GM18502 (cell line): ENCODE measurements around the gene RAB44.
"Not testable (repeated sequence)": the region's sequence is repeated elsewhere in the genome, so short reads cannot be mapped to it uniquely, and the experiment has no call there.

Experiments
- ATAC-seq: cut with Tn5 transposase; IDR thresholded peaks from one replicate; pipeline ENCODE4 v1.9.1; 2021; ENCODE audit warnings: mild to moderate bottlenecking; ENCODE audit not compliant: unreplicated experiment, poor library complexity

Gene RAB44

DNA sequence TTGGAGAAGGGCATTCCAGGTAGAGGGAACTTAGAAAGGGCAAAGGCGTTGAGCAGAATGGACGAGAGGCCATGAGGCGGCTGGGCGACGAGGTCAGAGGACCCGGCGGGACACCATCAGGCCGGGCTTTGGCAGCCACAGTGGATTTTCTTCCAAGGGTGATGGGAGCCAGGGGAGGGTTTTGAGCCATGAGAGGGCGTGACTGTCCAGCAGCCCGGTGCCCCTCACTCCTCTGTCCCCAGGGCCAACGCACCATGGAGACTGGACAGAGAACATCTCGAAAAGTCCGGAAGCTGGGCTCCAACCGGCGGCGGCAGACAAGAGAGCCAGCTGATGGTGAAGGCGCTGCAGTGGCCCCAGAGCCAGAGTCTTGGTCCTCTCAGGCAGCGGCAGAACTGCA lies 6.4 kb downstream of the RAB44 start:
- ATAC-seq: no peak

- not testable (repeated sequence) for ATAC-seq
Observed at GRCh38 chr6:36704961-36705577, 7.4 kb downstream of the RAB44 start.

DNA sequence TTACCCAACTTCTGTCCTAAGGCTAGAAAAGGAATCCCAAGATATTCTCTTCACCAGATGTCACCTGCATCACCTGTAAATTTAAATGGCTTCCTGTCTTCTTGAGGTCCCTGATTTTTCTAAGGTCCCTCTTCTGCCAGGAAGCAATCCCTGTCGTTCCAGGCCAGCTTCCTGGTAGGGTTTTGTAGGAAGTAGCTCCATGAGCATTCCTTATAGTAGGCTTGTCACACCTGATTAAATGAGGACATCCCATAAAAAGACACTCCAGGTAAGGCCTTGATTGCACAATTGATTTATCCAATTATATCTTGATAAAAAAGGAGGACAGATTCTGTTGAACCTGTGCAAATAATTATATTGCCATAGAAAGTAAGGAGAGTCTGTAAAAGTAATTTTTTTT lies 8.7 kb downstream of the RAB44 start:
- no peak for ATAC-seq

DNA sequence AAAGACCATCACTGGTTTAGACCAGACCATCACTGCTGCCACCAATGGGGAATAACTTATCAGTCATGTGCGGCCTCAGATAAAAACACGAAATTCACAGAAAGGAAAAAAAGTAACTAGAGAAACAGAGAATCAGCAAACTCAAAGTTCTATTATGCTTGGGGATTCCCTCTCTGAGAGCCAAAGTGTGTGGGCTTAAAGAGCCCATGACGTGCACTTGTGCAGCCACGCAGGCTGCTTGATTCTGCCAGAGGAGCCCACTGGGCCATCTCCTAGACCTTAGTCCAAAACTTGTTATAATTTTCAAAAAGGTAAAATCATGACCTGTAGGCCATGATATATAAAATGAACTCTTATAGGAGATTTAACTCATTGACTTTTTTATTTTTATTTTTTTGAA lies 15.2 kb downstream of the RAB44 start:
- no peak for ATAC-seq

GRCh38 chr6:36713846-36714245 lies 16.2 kb downstream of the RAB44 start:
- no peak for ATAC-seq

DNA sequence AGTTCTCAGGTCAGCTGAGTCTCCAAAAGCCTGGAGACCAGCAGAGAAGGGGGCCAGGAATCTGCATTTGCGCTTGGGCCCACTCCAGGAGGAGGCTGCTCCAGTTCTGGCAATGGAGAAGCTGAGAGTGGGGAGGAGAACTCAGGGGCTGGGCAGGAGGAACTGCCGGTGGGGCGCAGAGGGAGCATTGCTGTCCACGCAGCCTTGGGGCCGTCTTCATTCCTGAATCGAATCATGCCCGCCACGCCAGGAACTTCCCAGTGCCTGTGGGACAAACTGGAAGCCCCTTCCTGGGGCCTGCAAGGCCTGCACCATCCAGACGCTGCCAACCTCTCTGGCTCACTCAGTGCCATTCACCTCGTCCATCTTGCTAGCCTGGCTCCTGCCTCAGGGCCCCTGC lies 16.9 kb downstream of the RAB44 start:
- ATAC-seq: no peak

DNA sequence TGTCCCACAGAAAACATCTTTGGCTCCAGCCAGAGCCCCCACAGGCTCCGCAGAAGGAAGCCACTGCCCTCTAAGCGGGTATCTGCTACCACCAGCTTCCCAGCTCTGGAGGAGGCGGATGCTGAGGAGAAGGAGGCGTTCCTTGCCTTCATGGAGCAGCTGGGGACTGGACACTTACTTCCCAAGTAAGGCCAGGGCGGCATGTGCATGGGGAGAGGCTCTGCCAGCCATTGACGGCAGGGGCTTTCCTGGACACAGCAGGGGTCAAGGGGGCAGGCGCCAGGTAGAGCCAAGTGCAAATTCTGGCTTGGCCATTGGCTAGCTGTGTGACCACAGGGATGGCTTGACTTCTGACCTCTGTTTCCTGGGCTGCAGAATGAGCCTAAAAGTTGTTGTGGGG lies 17.8 kb downstream of the RAB44 start:
- no peak for ATAC-seq

- ATAC-seq: no peak
Observed at GRCh38 chr6:36716476-36717093, 19.0 kb downstream of the RAB44 start.

- no peak for ATAC-seq
Observed at GRCh38 chr6:36717231-36717825, 19.7 kb downstream of the RAB44 start.

DNA sequence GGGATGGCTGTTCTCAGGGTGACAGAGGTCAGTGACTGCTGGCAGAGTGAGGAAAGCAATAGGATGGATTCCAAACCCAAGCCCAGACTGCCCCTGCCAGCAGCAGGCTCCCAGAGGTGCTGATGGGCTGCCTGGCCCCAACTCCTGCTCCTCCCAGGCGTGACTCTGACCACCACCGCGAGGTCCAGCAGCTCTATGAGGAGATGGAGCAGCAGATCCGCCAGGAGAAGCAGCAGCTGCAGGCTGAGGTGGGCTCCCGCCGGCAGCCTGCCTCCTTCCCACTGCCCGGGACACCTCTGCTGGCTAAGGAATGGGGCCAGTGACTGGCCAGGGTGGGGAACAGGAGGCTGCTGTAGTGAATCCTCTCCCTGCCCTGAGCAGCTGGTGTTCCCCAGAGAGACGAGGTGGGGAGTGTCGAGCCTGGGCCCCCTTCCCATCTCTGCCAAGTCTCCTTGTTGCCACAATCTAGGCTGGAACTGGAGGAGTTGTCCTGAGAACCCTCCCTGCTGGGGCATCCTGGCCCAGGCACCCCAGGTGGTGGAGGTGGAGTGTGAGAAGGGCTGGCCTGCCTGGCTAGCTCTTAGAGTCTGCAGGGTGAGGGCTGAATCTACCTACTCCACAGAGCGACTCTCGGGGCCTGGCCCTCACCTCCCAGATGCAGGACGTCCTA lies 20.4 kb downstream of the RAB44 start:
- ATAC-seq: no peak

DNA sequence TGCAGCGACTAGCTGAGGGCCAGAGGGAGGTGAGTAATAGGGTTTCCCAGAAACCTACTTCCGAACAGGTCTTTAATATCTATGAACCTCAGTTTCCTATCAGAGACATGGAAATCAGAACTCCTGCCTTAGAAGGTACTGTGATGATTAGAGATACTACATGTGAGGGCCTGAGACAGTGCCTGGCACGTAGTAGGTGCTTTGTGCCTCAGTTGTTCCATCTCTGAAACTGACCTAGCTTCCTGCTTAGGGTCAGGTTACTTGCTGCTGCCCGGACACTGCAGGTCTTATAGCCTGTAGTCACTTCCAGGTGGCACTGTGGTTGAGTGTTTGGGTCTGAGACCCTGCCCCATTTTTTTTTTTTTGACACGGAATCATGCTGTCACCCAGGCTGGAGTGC lies 20.9 kb downstream of the RAB44 start:
- no peak for ATAC-seq

DNA sequence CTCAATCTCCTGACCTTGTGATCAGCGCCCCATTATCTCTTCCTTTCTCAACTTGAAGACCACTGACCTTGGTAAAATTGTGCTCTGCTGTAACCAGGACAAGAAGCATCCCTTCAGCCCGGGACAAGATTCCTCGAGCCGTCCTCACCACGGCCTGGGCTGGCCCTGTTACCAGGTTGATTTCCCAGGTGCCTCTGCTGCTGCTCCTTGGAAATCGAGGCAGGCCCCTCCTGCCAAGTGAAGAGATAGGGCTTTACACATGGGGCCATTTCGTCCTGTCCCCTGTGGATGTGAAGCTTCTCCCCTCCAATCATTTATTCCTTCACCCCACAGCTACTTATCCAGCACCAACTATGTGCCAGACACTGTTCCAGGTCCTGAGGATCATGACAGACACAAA lies 21.5 kb downstream of the RAB44 start:
- no peak for ATAC-seq

- no peak for ATAC-seq
Observed at GRCh38 chr6:36720251-36721141, 22.9 kb downstream of the RAB44 start.

DNA sequence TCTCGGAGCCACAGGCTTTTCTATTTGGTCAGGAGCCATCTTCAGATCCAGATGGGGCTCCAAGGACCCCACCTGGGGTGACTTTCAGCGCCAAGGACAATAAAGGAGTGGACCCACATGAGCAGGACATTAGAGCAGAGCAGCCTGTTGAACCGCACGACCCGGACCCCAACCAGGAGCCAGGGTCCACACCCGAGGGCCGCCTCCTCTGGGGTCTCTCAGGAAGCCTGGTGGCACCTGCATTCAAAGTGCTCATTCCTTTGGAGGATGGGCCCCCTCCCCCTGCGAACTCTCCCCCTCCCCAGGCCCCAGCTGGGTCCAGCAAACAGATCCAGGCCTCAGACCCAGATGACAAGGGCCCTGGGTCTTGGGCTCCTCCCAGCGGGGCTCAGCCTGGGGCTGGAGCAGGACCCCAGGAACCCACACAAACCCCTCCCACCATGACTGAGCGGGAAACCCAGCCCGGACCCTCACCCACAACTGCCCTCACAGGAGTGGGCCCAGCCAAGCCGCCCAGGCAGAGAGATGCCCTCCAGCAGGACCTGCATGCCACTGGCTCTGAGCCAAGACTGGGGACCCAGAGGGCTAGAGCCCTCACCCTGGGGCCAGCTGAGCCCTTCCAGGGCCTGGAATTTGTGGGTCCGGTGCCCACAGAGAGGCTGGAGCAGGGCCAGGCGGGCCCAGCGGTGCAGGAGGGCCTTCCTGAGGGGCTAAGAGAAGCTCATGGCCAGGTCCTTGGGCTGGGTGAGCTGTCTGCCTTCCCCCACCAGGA lies 23.9 kb downstream of the RAB44 start:
- no peak for ATAC-seq

- ATAC-seq: no peak
Observed at GRCh38 chr6:36722365-36722764, 24.7 kb downstream of the RAB44 start.

GRCh38 chr6:36722879-36723278 lies 25.3 kb downstream of the RAB44 start:
- ATAC-seq: no peak

DNA sequence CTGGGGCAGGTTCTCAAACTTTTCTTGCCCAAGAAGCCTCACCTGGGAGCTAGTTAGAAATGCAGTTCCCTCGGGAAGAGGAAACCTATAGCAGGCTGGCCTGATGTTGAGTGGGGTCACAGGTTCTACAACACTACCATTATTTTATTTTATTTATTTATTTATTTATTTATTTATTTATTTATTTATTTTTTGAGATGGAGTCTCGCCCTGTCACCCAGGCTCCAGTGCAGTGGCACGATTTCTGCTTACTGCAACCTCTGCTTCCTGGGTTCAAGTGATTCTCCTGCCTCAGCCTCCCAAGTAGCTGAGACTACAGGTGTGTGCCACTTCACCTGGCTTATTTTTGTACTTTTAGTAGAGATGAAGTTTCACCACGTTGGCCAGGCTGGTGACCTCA lies 26.4 kb downstream of the RAB44 start:
- ATAC-seq: not testable (repeated sequence)

- ATAC-seq: no peak
Observed at GRCh38 chr6:36724514-36725390, 27.1 kb downstream of the RAB44 start.

- ATAC-seq: no peak
Observed at GRCh38 chr6:36725581-36725980, 28.0 kb downstream of the RAB44 start.
